Tibial nerve (tissue), 4 donors: ENCODE results near the gene SIPA1. TPM values are rescaled to one million over a fixed set of nuclear protein-coding genes. Genes with fewer than 3 reads are reported as not detected.
A peak's percentile ranks its signal among the peaks of the same experiment; 100 is the strongest.

Experiments
- DNase-seq, 2 donors: peaks; one replicate each; pipeline ENCODE4 v3.0.0-alpha.2; 2019; ENCODE audit warnings: low spot score in 2 of 2
- H3K27ac ChIP-seq, 4 donors: fragments of 200-600 bp; sonication (generic) in 3 of 4; one replicate each; pipeline ENCODE4 v1.5.1; 2017 to 2019; ENCODE audit warnings: mild to moderate bottlenecking in 1 of 4
- H3K27me3 ChIP-seq, 2 donors: fragments of 200-600 bp; sonication (generic) in 1 of 2; one replicate each; pipeline versions ENCODE4 v1.5.1 to v1.6.0; 2017 to 2019
- H3K36me3 ChIP-seq, 3 donors: fragments of 200-600 bp; sonication (generic); one replicate each; pipeline ENCODE4 v1.5.1; 2018 to 2019
- H3K4me1 ChIP-seq, 4 donors: fragments of 200-600 bp; sonication (generic) in 3 of 4; one replicate each; pipeline ENCODE4 v1.5.1; 2017 to 2019
- H3K4me3 ChIP-seq, 4 donors: fragments of 200-600 bp; sonication (generic) in 3 of 4; one replicate each; pipeline ENCODE4 v1.5.1; 2017 to 2019; ENCODE audit warnings: mild to moderate bottlenecking in 1 of 4, moderate library complexity in 1 of 4
- H3K9me3 ChIP-seq, 4 donors: fragments of 200-600 bp; sonication (generic) in 3 of 4; one replicate each; pipeline ENCODE4 v1.5.1; 2017 to 2019
- CTCF ChIP-seq, 5 experiments: fragments of 200-600 bp in 3 of 5; fragments of 450-650 bp in 2 of 5; sonication (generic) in 3 of 5; IDR thresholded peaks; one replicate each; pipeline ENCODE4 v1.5.1; 2016 to 2019; ENCODE audit warnings: antibody characterized with exemption in 5 of 5, mild to moderate bottlenecking in 3 of 5, moderate library complexity in 2 of 5
- EP300 ChIP-seq, 2 donors: sonication (generic); formaldehyde crosslinking; IDR thresholded peaks; one replicate each; pipeline ENCODE4 v1.6.1; 2017; ENCODE audit warnings: antibody characterized with exemption in 2 of 2, mild to moderate bottlenecking in 1 of 2
- POLR2A ChIP-seq, 2 donors: fragments of 450-650 bp; IDR thresholded peaks; one replicate each; pipeline ENCODE4 v1.6.1; 2017; ENCODE audit warnings: antibody characterized with exemption in 2 of 2, mild to moderate bottlenecking in 2 of 2, moderate library complexity in 2 of 2
- WGBS, 2 donors: methylation state at CpG; one replicate each; pipeline ENCODE4 v1.1.5; 2018; 5-methylcytosine and 5-hydroxymethylcytosine counted together
- total RNA-seq, 4 donors: library from RNA; depleted of rRNA; stranded (reverse); fragments of >200 nt; gene quantifications; one replicate each; pipeline ENCODE4 v1.1.0, GENCODE V29; 2016

SIPA1 gene
- total RNA-seq, 4 donors from 2014 or later = 50.2 to 103 (median 65.0) TPM

GRCh38 chr11:65662247-65662798 is 24.4 kb downstream of the SIPA1 start:
- peaks cover 4 to 33% (median 27%) of the 10 kb centered on the region in 4 donors for H3K4me1 ChIP-seq
- no peaks in the 10 kb centered on the region for H3K27me3 ChIP-seq
- TF ChIP-seq CTCF (IDR thresholded peaks at IDR 0.05) = no peak
- TF ChIP-seq POLR2A (IDR thresholded peaks at IDR 0.05) = no peak
- no peak for TF ChIP-seq EP300 (IDR thresholded peaks at IDR 0.05)
- peak overlapping the region; percentile 88 to 93 (median 90) for H3K4me3 ChIP-seq
- peak overlapping the region; percentile 93 to 99 (median 96) for H3K27ac ChIP-seq
- peaks cover 0 to 45% (median 31%) of the 10 kb centered on the region in 3 donors for H3K36me3 ChIP-seq
- no peaks in the 10 kb centered on the region for H3K9me3 ChIP-seq
- DNase-seq = no peak
- 0 to 2% methylated on average over 7 of the region's 29 CpGs for WGBS, 2 donors

- H3K9me3 ChIP-seq = no peaks in the 10 kb centered on the region
- TF ChIP-seq EP300 (IDR thresholded peaks at IDR 0.05) = peak in 1 of 2 donors; percentile 97
- peak; percentile 42 to 88 for TF ChIP-seq POLR2A (IDR thresholded peaks at IDR 0.05)
- peak in 2 of 5 experiments; percentile 69 to 77 for TF ChIP-seq CTCF (IDR thresholded peaks at IDR 0.05)
- 0 to 2% methylated on average over 24 to 81 of the region's 91 CpGs for WGBS, 2 donors
- DNase-seq = peak; percentile 93 to 98
- peaks cover 0 to 38% (median 24%) of the 10 kb centered on the region in 3 donors for H3K36me3 ChIP-seq
- peaks cover 4 to 33% (median 27%) of the 10 kb centered on the region in 4 donors for H3K4me1 ChIP-seq
- no peaks in the 10 kb centered on the region for H3K27me3 ChIP-seq
- peak within 1 kb of the TSS; percentile 88 to 93 (median 90) for H3K4me3 ChIP-seq
- peak within 1 kb of the TSS; percentile 93 to 99 (median 96) for H3K27ac ChIP-seq
These were observed 25.1 kb downstream of the SIPA1 start, which contains the start of gene RELA for GRCh38 chr11:65662799-65663638. Gene RELA (minus strand): TSS chr11:65662916. CDS start chr11:65662832, 84 bp downstream.

- TF ChIP-seq EP300 (IDR thresholded peaks at IDR 0.05) (no peak), CTCF (IDR thresholded peaks at IDR 0.05) (no peak), POLR2A (IDR thresholded peaks at IDR 0.05) (no peak)
- no peaks in the 10 kb centered on the region for H3K9me3 ChIP-seq
- H3K27ac ChIP-seq = peak overlapping the region; percentile 93 to 99 (median 96)
- peaks cover 0 to 31% (median 17%) of the 10 kb centered on the region in 3 donors for H3K36me3 ChIP-seq
- H3K27me3 ChIP-seq = no peaks in the 10 kb centered on the region
- peaks cover 4 to 33% (median 27%) of the 10 kb centered on the region in 4 donors for H3K4me1 ChIP-seq
- WGBS, 2 donors = 1 to 2% methylated on average over 14 to 15 of the region's 15 CpGs
- DNase-seq = peak in 1 of 2 donors; percentile 61
- H3K4me3 ChIP-seq = peak overlapping the region; percentile 48 to 91 (median 89)
These were observed 25.8 kb downstream of the SIPA1 start for GRCh38 chr11:65663639-65664200.

- Histone ChIP-seq H3K4me1 (no peaks in the 10 kb centered on the region), H3K36me3 (no peaks in the 10 kb centered on the region), H3K27me3 (no peaks in the 10 kb centered on the region), H3K27ac (no peak overlapping the region), H3K4me3 (no peak overlapping the region), H3K9me3 (no peaks in the 10 kb centered on the region)
- no peak for TF ChIP-seq CTCF (IDR thresholded peaks at IDR 0.05)
- no peak for TF ChIP-seq EP300 (IDR thresholded peaks at IDR 0.05)
- TF ChIP-seq POLR2A (IDR thresholded peaks at IDR 0.05) = no peak
- no peak for DNase-seq
These were observed 34.4 kb downstream of the SIPA1 start for GRCh38 chr11:65672180-65672860.
